GM18873 (cell line): ENCODE data around the gene GIGYF2.
"Not testable (repeated sequence)": the region's sequence is repeated elsewhere in the genome, so short reads cannot be mapped to it uniquely, and the experiment has no call there.

Source experiments
- ATAC-seq: cut with Tn5 transposase; IDR thresholded peaks from one replicate; pipeline ENCODE4 v1.9.1; 2021; ENCODE audit warnings: mild to moderate bottlenecking, moderate library complexity, moderate number of reproducible peaks; ENCODE audit not compliant: unreplicated experiment, low FRiP score

GIGYF2 gene

DNA sequence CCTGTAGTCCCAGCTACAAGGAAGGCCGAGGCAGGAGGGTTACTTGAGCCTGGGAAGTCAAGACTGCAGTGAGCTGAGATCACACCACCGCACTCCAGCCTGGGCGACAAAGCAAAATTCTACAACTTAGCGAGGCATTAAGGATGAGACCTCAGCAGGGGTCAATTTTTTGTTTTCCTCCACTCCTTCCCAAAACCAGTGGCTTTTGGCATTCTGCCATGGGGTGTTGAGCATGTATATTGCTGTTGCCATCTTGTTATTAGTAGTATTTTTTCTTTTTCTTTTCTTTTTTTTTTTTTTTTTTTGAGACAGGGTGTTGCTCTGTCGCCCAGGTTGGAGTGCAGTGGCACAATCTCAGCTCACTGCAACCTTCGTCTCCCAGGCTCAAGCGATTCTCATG is 8.9 kb upstream of the GIGYF2 start:
- ATAC-seq: no peak

DNA sequence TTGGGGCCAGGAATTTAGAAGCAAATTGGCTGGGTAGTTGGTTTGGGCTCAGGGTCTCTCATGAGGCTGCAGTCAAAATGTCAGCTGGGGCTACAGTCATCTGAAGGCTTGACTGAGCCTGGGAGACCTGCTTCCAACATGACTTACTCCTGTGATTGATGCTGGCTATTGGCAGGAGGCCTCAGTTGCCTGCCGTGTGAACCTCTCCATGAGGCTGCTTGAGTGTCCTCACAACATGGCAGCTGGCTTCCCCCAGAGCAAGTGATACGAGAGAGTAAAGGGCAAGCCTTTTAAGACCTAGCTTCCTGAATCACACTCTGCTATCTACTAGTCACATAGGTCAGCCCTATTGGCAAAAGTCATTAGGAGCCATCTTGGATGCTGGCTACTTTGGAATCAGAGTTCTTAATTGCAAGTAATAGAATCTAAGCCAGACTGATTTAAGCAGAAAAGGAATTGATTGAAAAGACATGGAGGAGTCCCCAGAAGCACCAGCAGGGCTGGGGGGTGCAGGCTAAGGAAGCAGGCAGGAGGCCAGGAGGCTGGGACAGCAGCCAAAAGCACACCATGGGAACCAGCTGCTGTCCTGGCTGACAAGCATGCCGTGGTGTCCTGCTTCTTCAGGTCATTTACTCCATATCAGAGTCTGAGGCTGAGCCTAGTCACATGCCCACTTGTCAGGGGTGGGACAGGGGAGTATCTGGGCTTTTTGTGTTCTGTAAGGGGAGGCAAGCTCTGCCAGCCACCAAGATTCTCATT is 7.8 kb upstream of the GIGYF2 start:
- ATAC-seq: no peak

GRCh38 chr2:232691117-232691516 is 6.0 kb upstream of the GIGYF2 start:
- not testable (repeated sequence) for ATAC-seq

- ATAC-seq: no peak
Observed at GRCh38 chr2:232693344-232693743, 3.8 kb upstream of the GIGYF2 start.

DNA sequence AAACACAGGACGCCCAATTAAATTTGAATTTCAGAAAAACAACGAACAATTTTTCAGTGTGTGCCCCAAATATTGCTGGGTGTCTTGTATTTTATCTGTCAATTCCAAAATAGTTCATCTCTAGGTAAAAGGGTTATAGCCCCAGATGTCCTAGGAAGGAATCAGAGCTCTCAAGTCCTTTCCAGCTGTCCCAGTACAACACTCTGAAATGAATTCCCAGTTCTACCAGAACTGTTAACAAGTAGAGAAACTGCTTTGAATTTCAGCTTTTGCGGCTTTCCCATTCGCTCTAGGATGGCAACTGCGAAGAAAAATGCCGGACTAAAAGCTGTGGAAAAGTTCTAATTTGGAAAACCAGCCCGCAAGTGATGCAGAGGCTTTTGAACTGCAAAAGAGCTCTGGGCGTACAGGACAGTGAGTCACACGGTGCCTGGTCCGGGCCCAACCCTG is 497 bp upstream of the GIGYF2 start:
- ATAC-seq: no peak

- peak; percentile 21 for ATAC-seq
Observed at GRCh38 chr2:232697807-232698110, 628 bp downstream of the GIGYF2 start.

- ATAC-seq: no peak
Observed at GRCh38 chr2:232698556-232699091, 1.5 kb downstream of the GIGYF2 start.

DNA sequence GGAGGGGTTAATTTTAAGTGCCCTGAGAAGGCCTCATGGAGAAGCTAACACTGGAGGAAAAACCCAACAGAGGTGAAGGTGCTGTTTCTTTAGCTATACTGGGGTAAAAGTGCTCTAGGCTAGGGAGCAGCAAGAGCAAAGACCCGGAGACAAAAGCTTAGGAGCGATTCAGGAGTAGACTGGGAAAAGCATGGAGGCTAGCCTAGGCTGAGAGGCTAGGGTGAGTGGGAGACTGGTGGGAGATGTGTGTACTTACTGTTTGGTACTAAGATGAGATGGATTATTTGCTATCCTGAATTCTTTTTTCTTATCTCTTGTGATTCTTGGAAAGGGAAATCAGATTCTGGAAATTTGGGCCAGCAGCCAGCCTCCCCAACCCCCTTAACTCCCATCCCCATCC is 2.0 kb downstream of the GIGYF2 start:
- no peak for ATAC-seq

DNA sequence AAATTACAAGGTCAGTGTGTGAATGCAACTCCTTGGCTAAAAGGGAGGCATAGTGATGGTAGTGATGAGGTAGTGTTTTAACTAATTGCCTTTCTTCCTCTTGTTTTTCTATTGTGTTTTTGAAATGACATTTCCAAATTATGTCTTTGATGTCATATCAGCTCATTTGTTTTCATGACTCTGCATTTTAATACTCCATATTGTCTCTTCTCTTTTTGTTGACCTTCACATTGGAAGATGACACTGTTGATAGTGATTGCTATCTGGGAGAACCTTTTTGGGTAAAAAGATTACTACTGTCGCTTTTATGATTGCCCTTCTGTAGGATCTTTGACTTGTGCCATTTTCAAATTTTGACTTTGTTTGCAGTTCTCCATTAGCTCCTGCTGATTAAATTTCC is 3.0 kb downstream of the GIGYF2 start:
- no peak for ATAC-seq

DNA sequence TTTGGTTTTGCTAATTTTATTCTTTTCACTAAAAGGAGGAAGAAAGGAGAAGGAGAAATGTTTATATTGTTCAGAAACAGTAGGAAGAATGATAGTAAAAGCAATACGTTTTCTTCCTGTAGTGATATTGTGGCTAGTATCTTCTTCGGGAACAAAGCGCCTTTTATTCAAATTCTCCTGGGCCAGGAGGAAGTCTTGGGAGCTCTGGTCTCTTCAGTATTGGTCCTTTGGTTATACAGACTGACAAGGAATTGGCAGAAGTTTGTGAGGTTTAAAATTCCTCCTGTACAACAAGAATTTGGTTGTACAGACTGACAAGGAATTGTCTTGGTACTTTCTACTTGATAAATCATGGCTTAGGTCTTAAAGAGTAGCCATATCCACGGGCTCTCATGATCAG is 9.9 kb downstream of the GIGYF2 start:
- no peak for ATAC-seq

GRCh38 chr2:232713505-232713904 is 16.4 kb downstream of the GIGYF2 start:
- no peak for ATAC-seq

DNA sequence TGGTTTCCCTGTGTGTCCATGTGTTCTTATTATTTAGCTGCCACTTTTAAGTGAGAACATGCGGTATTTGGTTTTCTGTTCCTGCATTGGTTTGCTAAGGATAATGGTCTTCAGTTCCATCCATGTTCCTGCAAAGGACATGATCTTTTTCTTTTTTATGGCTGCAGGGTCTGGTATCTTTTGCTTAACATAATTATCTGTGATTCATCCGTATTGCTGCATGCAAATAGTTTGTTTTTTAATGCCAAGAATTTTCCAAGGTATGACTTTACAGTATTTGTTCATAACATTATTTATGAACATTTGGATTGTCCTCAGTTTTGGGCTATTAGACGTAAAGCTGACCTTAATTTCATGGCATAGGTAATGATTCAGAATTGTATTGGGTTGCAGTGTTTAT is 17.8 kb downstream of the GIGYF2 start:
- no peak for ATAC-seq

DNA sequence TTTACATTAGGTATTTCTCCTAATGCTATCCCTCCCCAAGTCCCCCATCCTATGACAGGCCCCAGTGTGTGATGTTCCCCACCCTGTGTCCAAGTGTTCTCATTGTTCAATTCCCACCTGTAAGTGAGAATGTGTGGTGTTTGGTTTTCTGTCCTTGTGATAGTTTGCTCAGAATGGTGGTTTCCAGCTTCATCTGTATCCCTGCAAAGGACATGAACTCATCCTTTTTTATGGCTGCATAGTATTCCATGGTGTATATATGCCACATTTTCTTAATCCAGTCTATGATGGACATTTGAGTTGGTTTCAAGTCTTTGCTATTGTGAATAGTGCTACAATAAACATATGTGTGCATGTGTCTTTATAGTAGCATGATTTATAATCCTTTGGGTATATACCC is 22.9 kb downstream of the GIGYF2 start:
- not testable (repeated sequence) for ATAC-seq

DNA sequence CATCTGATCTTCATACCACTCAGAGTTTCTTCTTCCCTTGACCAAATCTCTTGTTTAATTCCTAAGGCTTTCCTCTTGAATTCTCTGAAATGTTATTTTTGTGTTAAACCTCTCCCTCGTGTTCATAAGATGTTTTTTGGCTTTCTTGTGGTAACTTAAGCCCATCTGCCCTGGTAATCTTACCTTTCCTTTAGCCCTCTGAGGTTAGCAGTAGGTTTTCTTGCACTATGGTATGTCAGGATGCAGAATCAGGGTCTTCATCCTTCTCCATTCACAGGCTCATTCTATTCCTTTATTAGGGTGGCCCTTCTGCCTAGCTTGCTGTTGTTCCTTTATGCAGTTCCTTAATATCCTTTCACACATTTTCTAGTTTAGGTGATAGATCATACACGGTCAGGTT is 24.1 kb downstream of the GIGYF2 start:
- no peak for ATAC-seq

GRCh38 chr2:232721882-232722281 is 24.8 kb downstream of the GIGYF2 start:
- ATAC-seq: no peak

GRCh38 chr2:232723027-232723426 is 25.9 kb downstream of the GIGYF2 start:
- no peak for ATAC-seq

GRCh38 chr2:232728785-232729184 is 31.7 kb downstream of the GIGYF2 start:
- no peak for ATAC-seq

- no peak for ATAC-seq
Observed at GRCh38 chr2:232731470-232731869, 34.3 kb downstream of the GIGYF2 start.

GRCh38 chr2:232741294-232741693 is 44.2 kb downstream of the GIGYF2 start:
- no peak for ATAC-seq

GRCh38 chr2:232741972-232742371 is 44.8 kb downstream of the GIGYF2 start:
- ATAC-seq: no peak

- ATAC-seq: no peak
Observed at GRCh38 chr2:232744963-232745362, 47.8 kb downstream of the GIGYF2 start.

DNA sequence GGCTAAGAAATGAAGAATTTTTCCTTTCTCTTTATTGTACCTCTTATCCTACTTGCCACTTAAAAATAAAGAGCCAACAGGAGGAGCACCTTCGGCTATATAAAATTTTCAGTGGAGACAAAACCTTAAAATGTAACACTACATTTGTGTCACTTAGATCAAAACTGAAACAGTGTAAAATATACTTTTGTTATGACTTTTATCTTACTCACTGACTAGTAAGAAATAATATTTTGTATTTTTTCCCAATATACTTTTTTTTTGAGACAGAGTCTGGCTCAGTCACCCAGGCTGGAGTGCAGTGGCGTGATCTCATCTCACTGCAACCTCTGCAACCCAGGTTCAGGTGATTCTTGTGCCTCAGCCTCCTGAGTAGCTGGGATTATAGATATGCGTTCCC is 50.9 kb downstream of the GIGYF2 start:
- no peak for ATAC-seq

- ATAC-seq: no peak
Observed at GRCh38 chr2:232749331-232749730, 52.2 kb downstream of the GIGYF2 start.
